Motor neuron (in vitro differentiated cells): ENCODE data around the gene NRG4. TPM values are rescaled to one million over a fixed set of nuclear protein-coding genes. Genes with fewer than 3 reads are reported as not detected.
"Not testable (repeated sequence)": the region's sequence is repeated elsewhere in the genome, so short reads cannot be mapped to it uniquely, and the experiment has no call there.

Experiments
- ATAC-seq, 8 experiments: fragments of 200-7000 bp; cut with Tn5 transposase; replicated peaks in 6 of 8; 2 replicates each; pipeline ENCODE4 v1.8.0; 2021; ENCODE audit warnings: mild to moderate bottlenecking in 8 of 8, moderate library complexity in 8 of 8
- H3K27ac ChIP-seq, 2 donors: fragments of 250-450 bp; sonication (Bioruptor Pico); 2 replicates each; pipeline ENCODE4 v1.9.0; 2021; ENCODE audit warnings: antibody characterized with exemption in 2 of 2, mild to moderate bottlenecking in 2 of 2, moderate library complexity in 1 of 2
- H3K4me1 ChIP-seq, 2 donors: fragments of 250-450 bp; sonication (Bioruptor Pico); replicated peaks in 1 of 2; 2 replicates each; pipeline ENCODE4 v1.6.1; 2021; ENCODE audit warnings: antibody characterized with exemption in 2 of 2, mild to moderate bottlenecking in 2 of 2, moderate library complexity in 1 of 2
- H3K4me3 ChIP-seq, 5 donors: fragments of 250-450 bp; sonication (Bioruptor Pico); 2 replicates each; pipeline ENCODE4 v1.9.0; 2021; ENCODE audit warnings: antibody characterized with exemption in 5 of 5, mild to moderate bottlenecking in 5 of 5, moderate library complexity in 4 of 5
- whole genome bisulfite sequencing, 10 experiments: fragments of 450-650 bp; shearing (Covaris generic); methylation state at CpG; one replicate each; pipeline ENCODE4 v1.0.0; 2022; 5-methylcytosine and 5-hydroxymethylcytosine counted together
- in situ Hi-C, 9 experiments: fragments of 400-800 bp; cut with MboI; loops; one replicate each; pipeline ENCODE4 v1.15.0; 2021; ENCODE audit warnings: low sequenced_read_pairs in 9 of 9, low pct_unique_long_range_greater_than_20kb in 2 of 9; ENCODE audit not compliant: unreplicated experiment in 9 of 9
- total RNA-seq, 8 experiments: library from RNA; unstranded; fragments of 300-600 nt; gene quantifications; 2 replicates each; pipeline versions ENCODE4 v1.2.3 to v1.2.4, GENCODE V29; 2022

Gene NRG4
- total RNA-seq, 8 experiments from 2014 or later, result 0.58 to 2.9 (median 1.1) TPM

DNA sequence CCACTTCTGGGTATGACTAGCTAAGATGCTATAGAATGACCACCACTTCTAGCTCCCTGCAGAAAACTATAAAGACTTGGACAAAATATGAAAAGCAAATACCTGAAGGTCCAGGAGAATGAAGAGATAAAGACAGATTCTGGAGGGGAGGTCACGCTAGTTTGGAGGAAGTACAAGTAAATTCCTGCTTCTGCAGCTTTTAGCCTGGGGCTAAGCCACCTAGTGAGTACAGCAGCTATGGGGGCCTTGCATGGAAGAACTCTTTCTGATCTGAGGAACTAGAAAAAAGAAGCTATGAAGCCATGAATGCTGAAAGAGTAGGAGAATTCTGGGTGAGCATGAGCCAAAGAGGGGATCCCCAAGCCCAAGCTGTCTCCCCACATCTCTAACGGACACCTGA is 29.8 kb downstream of the NRG4 start:
- no peak for ATAC-seq
- Histone ChIP-seq H3K27ac (no peak overlapping the region), H3K4me3 (no peak overlapping the region), H3K4me1 (no peaks in the 10 kb centered on the region)
- WGBS, 10 experiments, result 39 to 100% (median 83%) methylated on average over 1 to 2 of the region's 2 CpGs; no CpG with 5 or more reads in 2 of the 10 experiments
- in situ Hi-C loops, result no loop called here

DNA sequence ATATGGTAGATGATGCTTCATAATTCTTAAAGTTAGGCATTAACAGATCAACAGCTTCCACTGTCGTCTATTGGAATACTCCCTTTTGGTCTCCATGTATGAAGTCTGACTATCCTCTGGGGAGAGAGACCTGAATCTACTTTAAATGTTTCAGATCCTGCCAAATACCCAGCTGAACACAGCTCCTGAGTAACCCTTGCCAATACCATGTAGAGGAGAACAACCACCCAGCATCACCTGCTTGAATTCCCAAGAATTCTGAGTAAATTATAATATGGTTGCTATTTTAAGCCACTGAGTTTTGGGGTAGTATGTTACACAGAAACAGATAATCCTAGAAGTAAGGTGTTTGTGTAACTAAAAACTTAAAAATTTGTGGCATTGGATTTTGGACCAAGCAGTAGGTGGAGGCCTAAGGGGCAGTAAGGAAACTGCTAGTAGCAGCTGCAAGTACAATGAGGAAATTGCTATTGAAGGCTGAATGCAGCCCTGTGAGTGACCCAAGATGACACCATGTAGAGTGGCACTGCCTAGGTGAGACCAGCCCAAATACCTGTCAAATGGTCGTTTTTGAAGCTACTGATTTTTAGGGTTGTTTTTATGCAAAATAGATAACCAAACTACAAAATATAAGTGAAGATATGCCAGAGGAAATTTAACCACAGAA is 30.9 kb downstream of the NRG4 start:
- Histone ChIP-seq H3K4me1 (no peaks in the 10 kb centered on the region), H3K4me3 (no peak overlapping the region), H3K27ac (no peak overlapping the region)
- in situ Hi-C loops, result no loop called here
- 0 to 83% (median 44%) methylated on average over 1 to 2 of the region's 2 CpGs; no CpG with 5 or more reads in 1 of the 10 experiments for WGBS, 10 experiments
- no peak for ATAC-seq

DNA sequence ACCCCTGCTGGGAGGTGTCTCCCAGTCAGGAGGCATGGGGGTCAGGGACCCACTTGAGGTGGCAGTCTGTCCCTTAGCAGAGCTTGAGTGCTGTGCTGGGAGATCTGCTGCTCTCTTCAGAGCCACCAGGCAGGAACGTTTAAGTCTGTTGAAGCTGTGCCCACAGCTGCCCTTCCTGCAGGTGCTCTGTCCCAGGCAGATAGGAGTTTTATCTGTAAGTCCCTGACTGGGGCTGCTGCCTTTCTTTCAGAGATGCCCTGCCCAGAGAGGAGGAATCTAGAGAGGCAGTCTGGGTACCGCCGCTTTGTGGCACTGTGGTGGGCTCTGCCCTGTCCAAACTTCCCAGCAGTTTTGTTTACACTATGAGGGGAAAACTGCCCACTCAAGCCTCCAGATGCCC is 35.5 kb downstream of the NRG4 start:
- H3K4me1 ChIP-seq, H3K27ac ChIP-seq, ATAC-seq, in situ Hi-C loops, H3K4me3 ChIP-seq: not testable (repeated sequence)
- 74 to 86% methylated on average over 1 to 3 of the region's 3 CpGs; no CpG with 5 or more reads in 8 of the 10 experiments for WGBS, 10 experiments

DNA sequence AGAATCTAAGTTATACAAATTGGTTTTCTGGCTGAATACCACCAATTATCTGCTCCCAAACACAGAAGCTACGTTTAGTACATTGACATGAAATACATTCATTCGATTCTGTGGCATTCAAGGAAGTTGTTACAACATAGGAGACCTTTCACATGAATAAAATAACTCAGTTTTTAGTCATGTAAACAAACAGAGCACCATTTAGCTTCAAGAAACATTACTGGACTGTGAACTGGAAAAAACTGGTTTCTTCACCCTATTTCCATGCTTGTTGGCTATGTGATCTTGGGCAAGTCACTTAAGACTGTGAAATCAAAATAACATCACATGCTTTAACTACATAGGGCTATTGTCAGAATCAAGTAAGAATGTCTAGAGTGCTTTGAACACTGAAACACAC is 46.2 kb downstream of the NRG4 start:
- no peak for ATAC-seq
- in situ Hi-C loops, result no loop called here
- Histone ChIP-seq H3K27ac (no peak overlapping the region), H3K4me3 (no peak overlapping the region), H3K4me1 (no peaks in the 10 kb centered on the region)
- WGBS, 10 experiments, result 0 to 100% (median 63%) methylated on average over 1 to 2 of the region's 2 CpGs

GRCh38 chr15:75961331-75961730 is 50.9 kb downstream of the NRG4 start:
- no peak overlapping the region for H3K27ac ChIP-seq
- H3K4me1 ChIP-seq, result no peaks in the 10 kb centered on the region
- in situ Hi-C loops, result no loop called here
- no peak for ATAC-seq
- H3K4me3 ChIP-seq, result no peak overlapping the region
- 70 to 100% (median 100%) methylated on average over 1 of the region's 1 CpG; no CpG with 5 or more reads in 1 of the 10 experiments for WGBS, 10 experiments

GRCh38 chr15:75955720-75956119 is 56.5 kb downstream of the NRG4 start:
- H3K27ac ChIP-seq, result no peak overlapping the region
- no peaks in the 10 kb centered on the region for H3K4me1 ChIP-seq
- 13 to 100% (median 100%) methylated on average over 1 of the region's 1 CpG; no CpG with 5 or more reads in 3 of the 10 experiments for WGBS, 10 experiments
- in situ Hi-C loops, result no loop called here
- no peak overlapping the region for H3K4me3 ChIP-seq
- no peak for ATAC-seq

DNA sequence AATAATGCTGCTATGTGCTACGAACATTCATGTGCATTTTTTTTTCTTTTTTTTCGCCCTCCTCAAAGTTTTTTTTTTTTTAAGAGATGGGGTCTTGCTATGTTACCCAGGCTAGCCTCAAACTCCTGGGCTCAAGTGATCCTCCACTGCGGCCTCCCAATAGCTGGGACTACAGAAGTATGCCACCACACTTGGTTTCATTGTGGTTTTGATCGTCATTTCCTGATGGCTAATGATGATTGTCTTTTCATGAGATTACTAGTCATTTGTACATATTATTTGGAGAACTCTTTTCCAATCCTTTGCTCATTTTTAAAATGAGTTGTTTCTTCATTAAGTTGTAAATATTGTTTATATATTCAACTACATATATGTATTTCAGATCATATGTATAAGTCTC is 59.7 kb downstream of the NRG4 start:
- in situ Hi-C loops, result no loop called here
- Histone ChIP-seq H3K27ac (no peak overlapping the region), H3K4me3 (no peak overlapping the region), H3K4me1 (no peaks in the 10 kb centered on the region)
- WGBS, 10 experiments, result 70 to 100% (median 90%) methylated on average over 3 to 4 of the region's 4 CpGs; no CpG with 5 or more reads in 1 of the 10 experiments
- ATAC-seq, result no peak

GRCh38 chr15:75948761-75949296 is 63.4 kb downstream of the NRG4 start:
- 79 to 100% (median 88%) methylated on average over 1 to 7 of the region's 8 CpGs; no CpG with 5 or more reads in 4 of the 10 experiments for WGBS, 10 experiments
- no peak overlapping the region for H3K27ac ChIP-seq
- no peak for ATAC-seq
- no peak overlapping the region for H3K4me3 ChIP-seq
- in situ Hi-C loops, result no loop called here
- H3K4me1 ChIP-seq, result no peaks in the 10 kb centered on the region

DNA sequence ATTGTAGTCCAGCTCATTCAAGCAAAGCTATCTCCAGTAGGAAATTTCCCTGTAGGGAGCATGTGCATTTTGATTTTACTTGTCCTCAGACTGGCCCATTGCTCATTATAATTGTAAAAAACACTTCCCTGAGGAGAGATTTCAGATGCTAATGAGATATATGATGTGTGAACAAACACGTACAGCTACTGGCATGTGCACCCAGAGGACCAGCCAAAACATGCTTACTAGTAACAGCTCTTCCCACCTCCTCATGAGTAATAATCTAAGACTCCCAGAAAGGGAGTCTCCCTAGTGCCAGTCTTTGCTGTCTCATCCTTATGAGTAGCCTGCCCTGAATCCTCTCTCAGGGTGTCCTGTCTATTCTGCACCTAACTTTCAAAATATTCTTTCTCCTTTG is 65.1 kb downstream of the NRG4 start:
- in situ Hi-C loops, result no loop called here
- H3K4me1 ChIP-seq, result no peaks in the 10 kb centered on the region
- WGBS, 10 experiments, result 0 to 80% (median 0%) methylated on average over 1 of the region's 1 CpG; no CpG with 5 or more reads in 3 of the 10 experiments
- H3K27ac ChIP-seq, result no peak overlapping the region
- peak in 6 of 8 experiments; percentile 50 to 98 (median 79) for ATAC-seq
- no peak overlapping the region for H3K4me3 ChIP-seq

- in situ Hi-C loops, result no loop called here
- ATAC-seq, result peak in 1 of 8 experiments; percentile 41
- no peak overlapping the region for H3K4me3 ChIP-seq
- H3K4me1 ChIP-seq, result no peaks in the 10 kb centered on the region
- H3K27ac ChIP-seq, result no peak overlapping the region
- 17 to 100% (median 74%) methylated on average over 2 to 4 of the region's 4 CpGs; no CpG with 5 or more reads in 4 of the 10 experiments for WGBS, 10 experiments
Observed at GRCh38 chr15:75945953-75946352, 66.3 kb downstream of the NRG4 start.

DNA sequence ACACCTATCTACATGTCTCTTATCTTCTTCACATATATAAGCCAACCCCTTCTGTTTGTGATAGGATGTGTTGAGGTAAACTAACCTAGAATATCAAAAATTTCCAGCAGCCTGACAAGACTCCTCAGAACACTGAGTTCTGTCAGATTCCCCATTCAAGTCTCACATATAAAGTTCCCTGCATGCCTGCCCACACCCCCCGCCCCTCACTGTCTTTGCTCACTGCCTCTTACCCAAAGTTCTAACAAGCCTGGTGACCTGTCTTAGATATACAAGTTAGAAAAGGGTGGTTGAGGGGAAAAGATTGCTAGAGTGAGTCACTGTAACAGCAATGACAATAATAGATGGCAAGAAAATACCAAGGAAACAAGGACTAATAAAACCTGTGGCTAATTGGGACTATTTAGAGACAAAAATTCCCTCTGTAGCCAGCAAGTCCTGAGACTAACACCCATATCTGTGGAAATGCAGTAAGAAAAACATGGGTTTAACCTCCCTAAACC is 68.5 kb downstream of the NRG4 start:
- ATAC-seq, result peak in 1 of 8 experiments; percentile 17
- no peak overlapping the region for H3K4me3 ChIP-seq
- WGBS, 10 experiments, result 60 to 100% (median 80%) methylated on average over 1 of the region's 1 CpG; no CpG with 5 or more reads in 7 of the 10 experiments
- H3K4me1 ChIP-seq, result no peaks in the 10 kb centered on the region
- no peak overlapping the region for H3K27ac ChIP-seq
- in situ Hi-C loops, result no loop called here

- no peak for ATAC-seq
- in situ Hi-C loops, result no loop called here
- no peaks in the 10 kb centered on the region for H3K4me1 ChIP-seq
- no peak overlapping the region for H3K27ac ChIP-seq
- no peak overlapping the region for H3K4me3 ChIP-seq
- 60 to 100% (median 83%) methylated on average over 1 to 5 of the region's 5 CpGs; no CpG with 5 or more reads in 1 of the 10 experiments for WGBS, 10 experiments
Observed at GRCh38 chr15:75943246-75943645, 69.0 kb downstream of the NRG4 start.

- Histone ChIP-seq H3K27ac (no peak overlapping the region), H3K4me1 (no peaks in the 10 kb centered on the region), H3K4me3 (no peak overlapping the region)
- 20 to 83% (median 70%) methylated on average over 1 to 3 of the region's 3 CpGs; no CpG with 5 or more reads in 4 of the 10 experiments for WGBS, 10 experiments
- no peak for ATAC-seq
- in situ Hi-C loops, result no loop called here
Observed at GRCh38 chr15:75942464-75942863, 69.8 kb downstream of the NRG4 start.
